Inferior parietal cortex (tissue), 1 donor: ENCODE data around the gene LIMS1.

ENCODE experiments used
- DNase-seq: peaks from one replicate; pipeline ENCODE4 v3.0.0-alpha.2; 2016; ENCODE audit errors: extremely low spot score

LIMS1 gene

DNA sequence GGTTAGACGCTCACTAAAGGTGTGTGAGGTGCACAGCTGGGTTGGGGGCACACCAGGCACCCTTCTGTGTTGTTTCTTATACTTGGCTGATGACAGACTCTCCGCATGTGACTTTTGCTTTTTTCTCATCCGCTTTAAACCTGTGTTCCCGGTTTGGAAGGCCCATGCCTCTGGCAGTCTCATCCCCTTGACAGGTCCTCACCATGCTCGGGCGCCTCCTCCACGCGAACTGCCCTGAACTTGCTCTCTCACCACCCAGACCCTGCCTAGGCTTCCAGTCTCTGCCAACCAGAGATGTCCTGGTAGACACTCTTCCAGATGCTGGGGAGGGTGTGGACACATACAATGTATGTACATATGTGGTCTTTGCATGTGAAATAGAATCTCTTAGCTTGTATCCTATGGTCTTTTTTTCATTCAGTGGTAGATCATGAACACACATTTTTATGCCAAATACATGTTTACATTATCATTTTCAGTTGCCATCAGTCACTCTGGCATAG is 79.8 kb downstream of the LIMS1 start:
- DNase-seq = no peak

DNA sequence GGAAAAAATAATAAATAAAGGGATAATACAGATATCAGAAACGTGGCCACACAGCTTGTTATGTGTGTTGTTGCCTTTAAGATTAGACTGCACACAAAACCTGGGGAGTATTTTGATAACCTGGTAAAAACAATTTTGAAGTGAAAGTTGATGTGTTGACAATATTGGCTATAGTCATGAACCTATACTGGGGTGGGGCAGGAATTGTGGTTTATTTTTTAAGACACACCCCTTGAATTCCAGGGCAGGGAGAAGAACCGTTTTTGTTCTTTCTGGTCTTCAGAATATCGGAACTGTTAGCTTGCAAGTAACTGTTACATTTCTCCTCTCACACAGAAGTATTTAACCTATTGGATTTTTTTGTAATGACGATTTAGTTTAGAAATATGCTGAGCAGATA is 80.4 kb downstream of the LIMS1 start:
- DNase-seq = no peak

DNA sequence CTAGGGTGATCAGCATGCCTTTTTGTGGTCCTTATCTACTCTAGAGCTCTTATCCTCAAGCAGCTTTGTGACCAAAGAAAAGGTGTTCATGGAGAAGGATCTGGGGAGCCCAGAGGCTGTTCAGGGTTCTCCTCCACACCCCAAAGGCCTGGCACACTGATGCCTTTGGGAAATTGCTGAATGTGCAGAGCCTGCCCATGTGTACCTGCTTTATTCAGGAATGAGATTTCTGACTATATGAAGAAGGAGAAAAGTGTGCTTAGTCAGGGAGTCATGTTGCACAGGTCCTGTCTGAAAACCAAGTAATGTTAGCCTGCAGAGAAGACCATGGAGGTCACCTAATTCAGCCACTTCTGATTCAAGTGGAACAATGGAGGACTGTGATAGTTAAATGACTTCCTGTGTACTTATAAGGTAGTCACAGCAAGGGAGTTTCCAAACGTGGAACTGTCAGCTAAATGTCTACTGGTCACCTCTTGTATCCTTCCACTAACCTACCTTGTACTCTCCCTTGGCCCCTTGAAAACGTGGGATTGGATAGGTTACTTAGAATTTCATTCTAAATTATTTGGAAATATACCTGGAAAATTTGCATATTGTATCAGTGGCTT is 81.3 kb downstream of the LIMS1 start:
- no peak for DNase-seq

DNA sequence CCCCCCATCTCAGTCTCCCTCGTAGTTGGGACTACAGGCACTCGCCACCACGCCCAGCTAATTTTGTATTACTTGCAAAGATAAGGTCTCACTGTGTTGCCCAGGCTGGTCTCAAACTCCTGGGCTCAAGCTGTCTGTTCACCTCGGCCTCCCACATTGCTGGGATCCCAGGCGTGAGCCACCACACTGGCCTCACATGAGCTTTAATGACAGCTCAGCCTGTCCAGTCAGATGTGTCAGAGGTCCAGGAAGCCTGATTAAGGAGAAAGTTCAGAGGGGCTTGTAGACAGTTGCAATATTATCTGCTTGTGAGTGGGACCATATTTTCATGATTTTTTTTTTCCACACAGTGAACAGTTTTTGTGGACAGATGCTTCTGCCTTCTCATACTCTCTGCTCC is 82.0 kb downstream of the LIMS1 start:
- DNase-seq = no peak

DNA sequence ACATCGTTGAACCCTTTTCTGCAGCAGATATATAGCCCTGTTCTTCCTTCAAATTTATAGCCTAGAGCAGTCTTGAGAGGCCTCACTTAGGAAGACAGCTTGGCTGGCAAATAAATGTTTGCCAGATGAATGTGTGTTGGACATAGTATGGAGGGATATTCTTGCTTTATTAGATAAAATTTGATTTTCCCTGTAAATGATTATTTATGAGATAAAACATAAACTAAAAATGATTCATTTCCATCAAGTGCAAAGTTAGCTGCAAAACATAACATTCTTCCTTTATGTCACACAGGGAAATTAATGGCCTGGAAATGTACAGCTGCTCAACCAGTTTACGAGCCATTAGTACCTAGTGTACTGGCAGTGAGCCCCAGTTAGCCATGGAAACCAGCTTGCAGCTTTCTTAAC is 82.5 kb downstream of the LIMS1 start:
- no peak for DNase-seq

DNA sequence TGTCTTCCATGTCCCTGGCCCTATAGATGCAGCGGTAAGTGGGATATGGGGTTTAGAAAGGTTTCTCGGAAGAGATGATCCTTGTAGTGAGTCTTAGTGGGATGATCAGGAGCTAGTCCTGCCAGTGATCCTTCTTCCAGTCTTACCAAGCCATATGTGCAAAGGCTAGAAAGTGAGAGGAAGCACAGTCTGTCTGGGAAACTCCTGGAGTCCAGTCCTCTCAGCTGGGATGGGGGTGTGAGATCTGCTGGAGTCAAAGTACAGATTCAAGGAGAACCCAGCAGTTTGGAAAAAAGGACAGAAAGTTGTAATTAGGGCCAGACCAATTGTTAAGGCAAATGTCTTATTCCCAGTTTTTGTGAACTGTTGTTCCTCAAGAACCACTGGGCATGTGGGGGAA is 83.3 kb downstream of the LIMS1 start:
- no peak for DNase-seq

DNA sequence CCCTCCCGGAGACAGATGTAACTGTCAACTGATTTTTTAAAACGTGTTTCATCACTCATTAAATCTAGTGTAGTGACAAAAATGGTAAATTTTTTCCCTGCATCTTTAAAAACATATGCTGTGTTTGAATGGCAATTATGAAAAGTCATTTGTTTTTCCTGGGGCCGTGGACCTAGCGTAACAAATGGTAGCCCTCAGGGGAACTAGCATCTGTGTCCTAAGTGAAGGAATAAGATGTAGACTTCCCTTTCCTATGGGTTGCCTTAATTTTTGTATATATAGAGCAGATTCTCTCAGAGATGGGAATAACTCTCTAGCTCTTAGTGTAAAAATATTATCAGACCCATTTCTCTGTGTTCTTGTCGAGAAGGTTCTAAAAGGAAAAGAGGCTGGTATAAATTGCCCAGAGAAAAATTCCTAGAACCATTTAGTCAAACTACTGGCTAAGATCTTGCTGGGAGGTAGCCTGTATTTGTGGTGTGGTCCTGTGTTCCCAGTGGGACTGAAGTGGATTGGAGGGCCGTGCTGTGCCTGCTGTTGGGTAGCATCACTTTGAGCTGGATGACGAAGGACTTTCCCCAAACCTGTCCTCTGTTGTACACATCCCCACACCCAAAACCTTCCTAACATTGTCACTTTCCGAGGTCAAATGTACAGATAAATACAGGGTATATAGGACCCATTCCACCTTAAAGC is 85.8 kb downstream of the LIMS1 start:
- no peak for DNase-seq

DNA sequence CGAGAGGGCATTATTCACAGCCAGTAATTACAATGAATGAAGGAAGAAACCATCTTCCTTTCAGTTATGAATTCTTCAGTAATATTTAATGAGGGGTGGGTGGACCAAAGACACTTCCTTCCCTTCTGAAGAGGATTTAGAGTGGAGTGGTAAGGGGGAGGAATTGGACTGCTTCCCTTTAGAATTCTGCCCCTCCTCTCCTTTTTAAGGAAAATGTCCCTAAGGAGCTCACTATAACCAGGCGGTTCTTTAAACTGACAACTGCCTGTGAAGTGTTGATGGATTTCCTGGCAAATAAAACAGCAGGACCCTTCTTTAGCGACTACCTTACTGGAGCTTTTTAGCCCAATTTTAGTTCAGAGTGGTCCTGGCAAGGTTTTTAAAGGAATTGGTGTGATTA is 86.4 kb downstream of the LIMS1 start:
- no peak for DNase-seq

DNA sequence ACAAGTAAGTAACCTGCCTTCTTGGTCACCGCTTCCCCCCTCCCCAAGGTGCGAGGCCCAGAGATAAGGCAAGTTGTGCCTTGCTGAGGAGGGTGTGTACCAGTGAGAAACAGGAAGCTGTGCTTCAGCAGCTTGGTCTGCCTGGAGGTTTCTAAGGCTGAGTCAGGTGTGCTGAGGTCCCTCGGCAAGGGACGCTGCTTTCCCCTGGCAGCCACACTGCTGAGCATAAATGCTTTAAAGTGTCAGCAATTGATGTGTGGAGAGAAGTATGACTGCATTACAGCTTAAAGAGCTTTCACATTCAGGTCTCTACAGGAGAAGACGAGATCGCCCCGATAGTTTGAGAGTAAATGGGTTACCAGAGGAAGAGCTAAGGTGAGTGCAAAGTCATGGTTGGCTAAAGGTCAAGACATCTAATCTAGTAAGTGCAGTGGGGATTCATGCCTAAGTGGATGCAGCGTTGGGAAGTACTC is 86.9 kb downstream of the LIMS1 start:
- no peak for DNase-seq

DNA sequence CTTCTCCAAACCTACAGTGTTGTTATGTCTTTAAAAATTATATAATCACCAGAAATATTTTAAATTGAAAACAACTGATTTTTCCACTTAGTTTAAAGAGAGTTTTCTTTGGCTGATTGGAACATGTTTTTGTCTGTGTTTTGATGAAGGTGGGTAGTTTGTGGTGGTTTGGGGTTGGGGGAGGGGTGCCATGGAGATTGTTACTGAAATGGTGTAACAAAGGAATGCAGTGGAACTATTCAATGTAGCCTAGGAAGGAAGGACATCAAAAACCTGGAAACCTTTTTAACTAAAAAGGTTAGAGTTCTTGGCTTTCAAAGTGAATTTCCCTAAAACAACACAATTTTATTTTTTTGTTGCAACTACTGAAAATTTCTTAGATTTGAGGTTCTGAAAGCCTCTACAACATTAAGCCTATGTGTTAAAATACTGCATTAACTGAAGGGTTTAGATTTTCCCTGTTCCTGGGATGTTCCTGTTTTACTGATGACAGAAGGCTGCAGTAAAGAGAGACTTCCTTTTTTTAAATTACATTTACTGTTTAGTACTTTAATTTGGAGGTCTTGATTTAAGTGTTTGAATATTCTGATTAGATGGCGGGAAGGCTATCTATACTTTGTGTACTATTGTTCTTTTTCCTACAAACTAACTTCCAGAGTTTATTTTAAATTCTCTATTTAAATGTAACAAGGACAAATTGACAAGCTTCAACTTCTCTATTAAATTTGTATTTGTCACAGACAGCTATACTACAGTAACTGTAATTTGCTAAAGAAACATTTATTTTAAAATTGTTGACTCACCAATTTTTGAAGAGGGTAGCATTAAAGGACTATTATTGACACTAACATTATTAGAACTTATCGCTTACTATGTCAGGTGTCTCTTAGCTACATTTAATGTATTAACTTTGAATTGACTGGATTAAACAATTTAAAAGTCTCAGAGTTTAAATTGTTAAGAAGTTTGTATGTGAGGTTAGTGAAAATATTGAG is 87.7 kb downstream of the LIMS1 start:
- DNase-seq = no peak

DNA sequence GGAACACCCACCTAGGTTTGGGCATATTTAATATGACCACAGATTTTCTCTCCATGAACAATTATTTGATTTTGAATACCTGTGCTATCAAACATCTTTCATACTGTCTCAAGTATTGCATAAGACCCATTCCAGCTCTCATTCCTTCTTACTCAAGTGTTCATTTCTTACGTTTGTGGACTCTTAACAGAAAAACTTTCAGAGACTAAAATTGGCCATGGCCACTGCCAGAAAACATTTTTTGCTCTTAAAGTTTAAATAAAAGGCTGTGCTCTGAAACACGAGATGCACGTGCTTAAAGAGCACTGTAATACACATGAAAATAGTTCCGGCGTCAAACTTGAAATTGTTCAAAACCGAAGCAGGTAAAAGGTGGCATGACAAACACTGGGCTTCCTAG is 89.3 kb downstream of the LIMS1 start:
- DNase-seq = no peak

DNA sequence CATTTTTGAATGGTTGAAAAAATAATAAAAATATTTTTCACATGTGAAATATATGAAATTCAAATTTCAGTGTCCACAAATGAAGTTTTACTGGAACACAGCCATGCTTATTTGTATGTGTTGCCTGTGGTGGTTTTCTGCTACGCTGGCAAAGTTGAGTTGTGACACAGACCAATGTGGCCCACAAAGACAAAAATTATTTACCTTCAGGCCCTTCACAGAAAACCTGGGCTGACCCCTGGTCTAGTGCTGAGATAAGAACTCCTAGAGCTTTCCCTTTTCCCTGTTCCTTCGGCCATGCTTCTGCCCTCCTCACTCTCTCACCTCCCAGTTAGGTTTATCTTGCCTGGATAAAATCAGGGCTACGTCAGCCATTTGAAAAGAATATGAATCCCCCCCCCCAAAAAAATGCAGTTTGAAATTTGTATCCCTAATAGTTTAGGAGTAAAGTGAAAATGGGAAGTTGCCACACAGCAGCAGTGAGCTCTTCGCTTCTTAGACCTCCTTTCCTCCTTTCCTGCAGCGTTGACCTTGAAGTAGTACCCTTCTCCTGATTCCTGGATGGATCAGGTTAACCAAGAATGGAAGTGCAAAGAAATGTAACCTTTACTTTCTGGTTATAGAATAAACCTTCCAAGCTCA is 91.0 kb downstream of the LIMS1 start:
- DNase-seq = no peak

DNA sequence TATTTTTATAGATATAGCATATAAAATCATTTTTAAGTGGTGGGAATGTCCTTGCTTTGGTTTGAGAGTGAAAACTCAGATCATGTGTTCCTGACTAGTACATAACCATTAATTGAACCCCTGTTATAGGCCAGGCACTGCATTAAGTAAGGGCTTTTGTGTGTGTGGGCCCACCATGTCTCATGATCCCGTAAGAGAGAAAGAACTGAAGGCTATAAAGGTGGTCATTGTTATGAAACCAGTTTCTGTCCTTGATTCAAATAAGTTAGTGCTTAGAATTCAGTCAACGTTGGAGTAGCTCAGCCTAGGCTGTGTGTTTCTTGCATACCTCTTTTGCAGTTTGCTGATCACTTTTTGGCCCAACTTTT is 91.5 kb downstream of the LIMS1 start:
- DNase-seq = no peak

DNA sequence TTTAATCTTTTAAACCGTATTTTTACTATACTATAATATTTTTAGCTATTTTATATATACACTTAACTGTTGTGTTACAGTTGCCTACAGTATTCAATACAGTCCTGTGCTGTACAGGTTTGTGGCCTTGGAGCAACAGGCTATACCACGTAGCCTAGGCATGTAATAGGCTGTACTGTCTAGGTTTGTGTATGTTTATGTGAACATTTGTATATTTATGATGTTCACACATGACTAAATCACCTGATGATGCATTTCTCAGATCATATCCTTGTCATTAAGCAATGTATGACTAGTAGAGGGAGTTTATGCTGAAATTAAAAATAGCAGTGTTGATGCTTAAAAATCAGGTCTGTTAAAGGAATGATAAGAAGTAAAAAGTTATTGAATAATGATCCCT is 92.7 kb downstream of the LIMS1 start:
- no peak for DNase-seq

DNA sequence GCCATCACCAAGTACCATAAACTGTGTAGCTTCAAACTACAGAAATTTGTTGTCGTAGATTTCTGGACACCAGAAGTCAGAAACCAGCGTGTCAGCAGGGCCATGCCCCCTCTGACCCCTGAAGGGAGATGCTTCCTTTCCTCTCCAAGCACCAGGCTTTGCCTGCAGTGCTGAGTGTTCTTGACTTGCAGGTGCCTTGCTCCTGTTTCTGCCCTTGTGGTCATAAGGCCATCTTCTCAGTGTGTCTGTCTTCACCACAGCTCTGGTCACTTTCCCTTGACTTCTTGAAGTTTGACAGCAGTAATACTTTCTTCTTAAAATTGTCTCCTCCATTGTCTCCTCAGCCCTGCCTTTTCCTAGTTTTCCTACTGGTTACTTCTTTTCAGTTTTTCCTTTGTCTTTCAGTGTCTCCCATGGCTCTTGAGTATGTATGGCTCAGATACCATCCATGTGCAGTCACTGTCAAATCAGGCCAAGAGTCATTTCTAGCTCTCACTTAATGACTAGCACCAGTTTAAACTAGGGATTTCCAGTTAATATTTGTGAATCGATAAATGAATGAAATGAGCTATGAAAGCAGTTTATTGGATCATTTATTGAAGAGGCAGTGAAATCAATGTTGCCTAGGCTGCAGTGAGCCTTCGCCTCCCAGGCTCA is 93.8 kb downstream of the LIMS1 start:
- no peak for DNase-seq

DNA sequence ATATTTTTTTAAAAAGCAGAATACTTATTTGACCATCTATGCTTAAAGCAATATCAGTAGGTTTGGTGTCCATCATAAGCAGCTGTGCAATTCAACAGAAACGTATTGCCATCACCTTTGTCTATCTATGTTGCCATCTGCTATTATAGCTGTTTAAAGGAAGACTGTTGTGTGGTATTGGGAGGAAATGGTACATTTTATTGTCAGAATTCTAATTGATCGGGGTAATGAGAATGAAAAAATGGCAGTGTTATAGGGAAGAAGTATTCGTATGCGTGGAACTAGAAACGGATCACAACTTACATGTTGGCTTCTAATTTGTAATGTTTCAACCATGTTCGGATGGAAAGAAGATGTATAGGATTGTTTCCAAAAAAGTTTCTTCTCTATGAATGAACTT is 94.7 kb downstream of the LIMS1 start:
- no peak for DNase-seq

DNA sequence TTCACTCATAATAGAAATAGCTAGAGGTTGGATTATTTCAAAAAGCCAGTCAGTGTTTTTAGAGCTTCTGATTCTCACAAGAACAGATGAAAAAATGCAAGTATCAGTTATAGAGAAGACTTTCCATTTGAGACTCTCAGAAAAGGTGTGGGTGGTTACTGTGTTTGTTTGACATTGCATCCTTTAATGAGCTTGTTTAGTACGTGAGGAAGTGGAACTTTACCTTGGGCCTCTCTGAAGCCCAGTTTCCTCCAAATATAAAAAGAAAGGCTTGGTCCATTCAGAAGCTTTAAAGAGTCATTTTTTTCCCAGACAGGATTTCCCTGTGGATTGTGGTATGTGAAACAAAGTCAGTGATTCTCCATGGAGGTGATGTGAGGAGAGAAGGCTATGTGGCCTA is 95.1 kb downstream of the LIMS1 start:
- DNase-seq = no peak

DNA sequence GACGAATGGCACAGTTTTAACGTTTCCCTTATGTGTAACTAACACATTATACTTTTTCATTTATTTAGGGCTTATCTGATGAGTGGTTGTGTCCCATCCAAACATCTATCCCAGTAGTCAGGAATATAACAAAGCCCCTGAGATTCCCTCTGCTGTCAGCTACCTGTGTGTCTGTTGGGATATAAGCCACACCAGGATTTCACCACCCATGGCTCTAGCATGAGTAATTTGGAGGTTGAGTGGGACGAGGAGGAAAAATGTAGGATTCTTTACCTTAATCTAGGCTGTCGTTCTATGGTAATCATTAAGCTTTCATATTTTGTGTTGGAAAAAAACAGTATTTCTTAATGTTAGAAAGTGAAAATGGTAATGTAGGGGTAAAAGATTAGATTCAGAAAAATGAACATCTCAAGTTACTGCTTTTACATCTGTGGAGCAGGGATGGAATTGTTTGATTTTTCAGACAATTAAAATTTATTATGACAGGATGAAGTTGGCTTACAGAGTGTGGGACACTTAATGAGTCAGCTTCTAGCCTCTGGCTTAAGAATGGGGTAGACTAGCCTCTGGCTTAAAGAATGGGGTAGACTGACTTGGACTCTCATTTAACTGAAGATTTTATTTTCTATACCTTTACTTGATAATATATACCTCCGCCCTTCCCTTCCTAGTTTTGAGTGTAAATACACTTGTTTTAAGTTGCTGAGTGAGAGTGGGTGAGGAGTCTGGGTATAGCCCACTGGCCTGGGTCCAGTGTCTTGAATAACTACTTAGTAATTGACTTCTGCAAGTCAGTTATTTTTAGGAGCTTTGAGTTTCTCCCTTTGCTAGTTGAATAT is 96.5 kb downstream of the LIMS1 start:
- DNase-seq = no peak

DNA sequence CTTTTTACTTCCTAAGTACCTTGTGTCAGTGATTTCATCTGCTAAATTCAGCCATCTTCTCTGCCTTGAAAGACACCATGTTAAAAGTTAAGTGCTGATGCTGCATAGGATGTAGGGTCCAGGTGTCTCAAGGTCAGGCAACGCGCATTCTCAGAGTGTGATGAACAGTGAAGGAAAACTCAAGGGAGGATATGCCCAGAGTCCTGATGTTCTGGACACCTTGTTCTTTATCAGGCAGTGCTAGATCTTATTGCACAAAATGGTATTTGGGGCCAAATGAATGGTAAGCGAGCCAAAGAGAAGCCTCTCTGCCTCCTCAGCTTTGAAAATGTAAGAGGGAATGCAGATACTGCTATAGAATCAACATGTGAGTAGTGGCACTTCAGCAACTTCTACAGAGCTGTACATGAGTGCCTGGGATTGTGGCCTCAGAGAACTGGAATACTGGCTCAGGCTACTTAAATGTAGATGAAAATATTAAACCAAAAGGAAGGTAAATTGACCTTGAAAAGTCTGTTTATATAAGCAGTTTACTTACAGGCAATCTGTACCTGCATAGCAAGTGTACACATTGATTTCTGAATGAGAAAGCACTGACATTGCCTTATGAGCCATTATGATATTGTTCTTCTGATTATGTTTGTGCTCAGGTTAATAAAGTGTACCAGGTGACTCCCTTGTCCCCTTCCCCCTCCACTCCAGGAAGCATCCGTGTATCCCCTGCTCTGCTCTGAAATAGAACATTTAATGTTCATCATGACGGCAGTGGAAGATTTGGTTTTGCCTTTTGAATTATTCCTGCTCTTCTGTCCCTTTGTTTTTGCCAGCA is 98.3 kb downstream of the LIMS1 start:
- no peak for DNase-seq

DNA sequence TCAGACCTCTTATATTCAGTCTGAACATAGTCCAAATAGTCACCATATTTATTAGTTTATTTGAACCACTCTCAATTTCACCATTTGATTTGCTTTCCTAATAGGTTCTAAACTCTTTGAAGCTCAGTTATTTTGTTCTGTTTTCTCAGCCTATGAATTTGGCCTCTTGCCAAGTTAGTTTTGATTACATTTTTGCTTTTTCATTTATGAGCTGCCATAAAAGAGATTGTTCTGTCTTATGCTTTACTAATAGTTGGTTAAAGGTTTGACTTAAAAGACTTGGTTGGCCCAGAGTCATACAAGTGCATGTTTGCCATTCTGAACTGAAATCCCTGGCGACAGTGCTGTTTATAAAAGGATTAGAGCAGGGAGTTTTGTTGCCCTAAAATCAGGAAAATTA is 99.1 kb downstream of the LIMS1 start:
- DNase-seq = no peak
